GM12872 (cell line): ENCODE data around the gene CPLX4.

Experiments used
- TF ChIP-seq, protein P1 (sequence below): IDR thresholded peaks from 3 replicates; pipeline ENCODE4 v1.5.1; 2011; ENCODE audit warnings: low read depth, mild to moderate bottlenecking, low read length, moderate library complexity; ENCODE audit not compliant: insufficient read depth

Gene CPLX4

DNA sequence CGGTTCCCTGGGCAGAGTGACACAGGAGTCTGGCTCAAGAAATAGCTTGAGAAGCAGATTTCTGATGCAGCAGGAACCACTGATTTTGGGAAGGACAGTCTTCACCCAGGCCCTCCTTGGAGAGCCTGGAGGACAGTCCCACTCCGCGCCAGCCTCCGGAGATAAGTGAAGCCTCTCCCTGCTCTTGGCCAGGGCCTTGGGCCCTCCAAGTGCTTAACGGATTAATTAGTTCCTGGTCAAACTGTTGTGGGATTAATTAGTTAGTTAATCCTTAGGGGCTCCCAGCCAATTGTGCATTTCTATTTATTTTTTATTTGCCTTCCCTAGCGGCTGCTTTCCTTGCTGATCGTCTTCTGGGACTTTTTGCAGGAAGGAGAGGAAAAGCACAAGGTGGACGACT is 19.6 kb downstream of the CPLX4 start:
- TF ChIP-seq, protein P1, sequence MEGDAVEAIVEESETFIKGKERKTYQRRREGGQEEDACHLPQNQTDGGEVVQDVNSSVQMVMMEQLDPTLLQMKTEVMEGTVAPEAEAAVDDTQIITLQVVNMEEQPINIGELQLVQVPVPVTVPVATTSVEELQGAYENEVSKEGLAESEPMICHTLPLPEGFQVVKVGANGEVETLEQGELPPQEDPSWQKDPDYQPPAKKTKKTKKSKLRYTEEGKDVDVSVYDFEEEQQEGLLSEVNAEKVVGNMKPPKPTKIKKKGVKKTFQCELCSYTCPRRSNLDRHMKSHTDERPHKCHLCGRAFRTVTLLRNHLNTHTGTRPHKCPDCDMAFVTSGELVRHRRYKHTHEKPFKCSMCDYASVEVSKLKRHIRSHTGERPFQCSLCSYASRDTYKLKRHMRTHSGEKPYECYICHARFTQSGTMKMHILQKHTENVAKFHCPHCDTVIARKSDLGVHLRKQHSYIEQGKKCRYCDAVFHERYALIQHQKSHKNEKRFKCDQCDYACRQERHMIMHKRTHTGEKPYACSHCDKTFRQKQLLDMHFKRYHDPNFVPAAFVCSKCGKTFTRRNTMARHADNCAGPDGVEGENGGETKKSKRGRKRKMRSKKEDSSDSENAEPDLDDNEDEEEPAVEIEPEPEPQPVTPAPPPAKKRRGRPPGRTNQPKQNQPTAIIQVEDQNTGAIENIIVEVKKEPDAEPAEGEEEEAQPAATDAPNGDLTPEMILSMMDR, result no peak

DNA sequence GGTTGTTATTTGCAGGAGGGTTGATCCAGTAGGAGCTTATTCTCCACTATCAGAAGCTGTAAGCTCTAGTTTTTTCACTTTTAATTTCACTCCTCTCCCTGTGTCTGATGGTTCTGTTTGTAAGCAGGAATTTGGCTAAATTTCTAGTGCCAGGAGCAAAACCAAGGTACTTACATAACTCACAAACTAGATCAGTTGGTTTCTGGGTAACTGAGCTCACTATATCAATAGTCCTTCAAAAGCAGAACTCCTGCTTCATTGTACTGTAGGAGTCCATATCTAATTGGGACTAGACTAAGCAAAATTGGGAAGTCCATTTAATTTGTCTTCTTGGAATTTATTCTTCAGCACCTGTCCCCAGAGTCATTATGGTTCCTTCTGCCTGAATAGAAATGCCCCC is 25.1 kb downstream of the CPLX4 start:
- TF ChIP-seq, protein P1, result no peak

- TF ChIP-seq, protein P1, result no peak
Measured at GRCh38 chr18:59286341-59286740, 32.1 kb downstream of the CPLX4 start.

- TF ChIP-seq, protein P1, result no peak
Measured at GRCh38 chr18:59282341-59282740, 36.1 kb downstream of the CPLX4 start.

DNA sequence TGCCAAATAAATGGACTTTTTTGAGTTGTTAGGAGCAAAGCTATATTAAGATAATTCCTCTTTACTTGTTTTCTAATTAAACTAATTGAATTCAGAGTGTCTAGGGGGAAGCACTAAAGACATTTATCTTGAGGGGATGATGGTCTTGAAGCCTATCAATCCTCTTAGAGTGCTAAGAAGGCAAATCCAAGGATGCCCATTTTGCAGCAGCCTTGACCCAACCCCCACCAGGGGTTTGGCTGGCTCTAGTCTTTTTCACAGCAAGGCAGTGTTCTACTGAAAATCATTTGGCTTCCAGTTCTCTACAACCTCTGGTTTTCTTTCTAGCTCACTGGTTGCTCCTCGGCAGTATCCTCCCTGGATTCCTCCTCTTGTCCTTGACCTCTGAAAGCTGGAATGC is 38.7 kb downstream of the CPLX4 start:
- TF ChIP-seq, protein P1, result no peak

DNA sequence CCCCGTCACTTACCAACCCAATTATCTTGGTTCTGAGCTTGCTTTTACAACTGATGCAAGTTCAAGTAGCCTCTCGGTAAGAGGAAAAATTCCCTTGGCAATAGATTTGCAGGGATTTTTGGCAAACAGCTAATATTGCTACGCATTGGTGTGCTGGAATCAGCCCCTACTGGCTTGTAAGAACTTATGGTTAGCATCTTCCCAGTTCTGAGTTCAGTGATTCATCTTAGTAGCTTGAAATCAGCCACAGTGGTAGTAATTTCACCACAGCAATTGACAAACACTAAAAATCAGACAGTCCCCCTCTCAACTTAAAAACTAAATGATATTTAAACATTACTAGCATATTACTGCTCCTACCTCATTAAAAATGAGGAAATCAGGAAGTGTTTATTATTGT is 39.3 kb downstream of the CPLX4 start:
- TF ChIP-seq, protein P1, result no peak

DNA sequence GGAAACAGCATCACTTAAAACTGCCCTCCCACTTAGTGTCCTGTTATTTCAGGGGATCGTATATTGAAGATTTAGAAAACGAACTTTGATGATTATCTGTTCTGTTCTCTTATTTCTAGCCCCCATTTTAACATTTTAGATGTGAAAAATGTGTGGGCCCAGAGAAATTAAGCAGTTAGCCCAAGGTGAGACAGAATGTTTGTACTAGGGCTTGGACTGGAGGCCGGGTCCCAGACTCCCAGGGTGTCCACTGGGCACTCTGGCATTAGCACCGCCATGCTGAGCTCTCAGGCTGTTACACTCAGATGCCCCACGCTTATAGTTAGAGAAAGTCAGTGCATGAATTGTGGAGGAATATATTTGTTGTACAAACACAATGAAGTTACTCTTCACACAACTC is 39.7 kb downstream of the CPLX4 start:
- TF ChIP-seq, protein P1, result no peak

DNA sequence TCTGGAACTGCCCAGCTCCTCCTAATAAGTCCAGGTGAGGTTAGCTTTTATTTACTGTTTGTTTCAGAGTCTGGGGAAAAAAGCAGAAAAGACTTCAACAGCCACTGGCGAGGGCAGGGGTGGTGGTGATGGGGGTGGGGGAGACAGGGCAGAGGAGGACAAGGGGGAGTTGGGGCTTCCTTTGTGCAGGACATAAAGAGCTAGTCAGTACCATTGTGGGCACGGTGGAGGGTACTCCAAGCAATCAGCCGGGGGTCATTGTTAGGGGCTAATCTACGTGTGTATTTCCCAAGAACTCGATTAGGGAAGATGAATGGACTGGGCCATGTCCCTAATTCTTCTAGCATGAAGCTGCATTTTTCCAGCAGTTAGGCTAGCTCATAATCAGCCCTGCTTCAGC is 42.4 kb downstream of the CPLX4 start:
- TF ChIP-seq, protein P1, result no peak
